Esophagus muscularis mucosa (tissue), 3 donors: Measurements from ENCODE around the gene ARHGAP15.

Experiments used
- POLR2AphosphoS5 ChIP-seq, 2 donors: sonication (generic); formaldehyde crosslinking; IDR thresholded peaks; one replicate each; pipeline ENCODE4 v1.6.1; 2017; ENCODE audit warnings: antibody characterized with exemption in 2 of 2
- TF ChIP-seq, protein P1 (sequence below), 3 experiments: fragments of 200-600 bp in 2 of 3; fragments of 450-650 bp in 1 of 3; sonication (generic) in 2 of 3; IDR thresholded peaks; one replicate each; pipeline ENCODE4 v1.5.1; 2017 to 2019; ENCODE audit warnings: antibody characterized with exemption in 3 of 3, mild to moderate bottlenecking in 2 of 3, moderate library complexity in 1 of 3

DNA sequence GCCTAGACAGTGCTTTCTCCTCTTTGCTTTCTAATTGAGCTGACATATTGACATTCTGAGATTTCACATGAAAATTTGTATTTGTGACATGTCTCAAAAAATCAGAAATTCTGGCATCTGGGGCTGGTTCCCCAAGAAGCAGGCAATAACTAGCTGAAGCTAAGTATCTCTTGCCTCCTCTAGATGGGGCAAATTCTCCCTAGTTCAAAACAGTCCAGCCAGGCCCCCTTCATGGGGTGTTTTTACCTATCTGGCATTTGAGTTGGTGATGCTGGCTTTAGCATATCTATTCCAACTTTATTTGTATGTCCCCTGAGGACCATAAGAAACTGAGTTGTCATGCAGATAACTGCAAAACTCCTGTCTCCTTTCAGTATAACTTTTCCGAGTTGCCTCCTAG lies 39.9 kb downstream of the ARHGAP15 start:
- TF ChIP-seq, protein P1, sequence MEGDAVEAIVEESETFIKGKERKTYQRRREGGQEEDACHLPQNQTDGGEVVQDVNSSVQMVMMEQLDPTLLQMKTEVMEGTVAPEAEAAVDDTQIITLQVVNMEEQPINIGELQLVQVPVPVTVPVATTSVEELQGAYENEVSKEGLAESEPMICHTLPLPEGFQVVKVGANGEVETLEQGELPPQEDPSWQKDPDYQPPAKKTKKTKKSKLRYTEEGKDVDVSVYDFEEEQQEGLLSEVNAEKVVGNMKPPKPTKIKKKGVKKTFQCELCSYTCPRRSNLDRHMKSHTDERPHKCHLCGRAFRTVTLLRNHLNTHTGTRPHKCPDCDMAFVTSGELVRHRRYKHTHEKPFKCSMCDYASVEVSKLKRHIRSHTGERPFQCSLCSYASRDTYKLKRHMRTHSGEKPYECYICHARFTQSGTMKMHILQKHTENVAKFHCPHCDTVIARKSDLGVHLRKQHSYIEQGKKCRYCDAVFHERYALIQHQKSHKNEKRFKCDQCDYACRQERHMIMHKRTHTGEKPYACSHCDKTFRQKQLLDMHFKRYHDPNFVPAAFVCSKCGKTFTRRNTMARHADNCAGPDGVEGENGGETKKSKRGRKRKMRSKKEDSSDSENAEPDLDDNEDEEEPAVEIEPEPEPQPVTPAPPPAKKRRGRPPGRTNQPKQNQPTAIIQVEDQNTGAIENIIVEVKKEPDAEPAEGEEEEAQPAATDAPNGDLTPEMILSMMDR (IDR thresholded peaks at IDR 0.05) = no peak
- TF ChIP-seq POLR2AphosphoS5 (IDR thresholded peaks at IDR 0.05) = no peak
